ENCODE results near the gene ABCG1.

- TF ChIP-seq, protein P1, sequence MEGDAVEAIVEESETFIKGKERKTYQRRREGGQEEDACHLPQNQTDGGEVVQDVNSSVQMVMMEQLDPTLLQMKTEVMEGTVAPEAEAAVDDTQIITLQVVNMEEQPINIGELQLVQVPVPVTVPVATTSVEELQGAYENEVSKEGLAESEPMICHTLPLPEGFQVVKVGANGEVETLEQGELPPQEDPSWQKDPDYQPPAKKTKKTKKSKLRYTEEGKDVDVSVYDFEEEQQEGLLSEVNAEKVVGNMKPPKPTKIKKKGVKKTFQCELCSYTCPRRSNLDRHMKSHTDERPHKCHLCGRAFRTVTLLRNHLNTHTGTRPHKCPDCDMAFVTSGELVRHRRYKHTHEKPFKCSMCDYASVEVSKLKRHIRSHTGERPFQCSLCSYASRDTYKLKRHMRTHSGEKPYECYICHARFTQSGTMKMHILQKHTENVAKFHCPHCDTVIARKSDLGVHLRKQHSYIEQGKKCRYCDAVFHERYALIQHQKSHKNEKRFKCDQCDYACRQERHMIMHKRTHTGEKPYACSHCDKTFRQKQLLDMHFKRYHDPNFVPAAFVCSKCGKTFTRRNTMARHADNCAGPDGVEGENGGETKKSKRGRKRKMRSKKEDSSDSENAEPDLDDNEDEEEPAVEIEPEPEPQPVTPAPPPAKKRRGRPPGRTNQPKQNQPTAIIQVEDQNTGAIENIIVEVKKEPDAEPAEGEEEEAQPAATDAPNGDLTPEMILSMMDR (IDR thresholded peaks at IDR 0.05; ENCODE audit: low read length) = peak; percentile 21
- no peak for TF ChIP-seq EZH2phosphoT487 (IDR thresholded peaks at IDR 0.05; ENCODE audit: low read length)
- no peak for TF ChIP-seq EZH2 (optimal IDR thresholded peaks at IDR 0.05; ENCODE audit: low read depth, low read length)
These were observed 36.9 kb downstream of the ABCG1 start for GRCh38 chr21:42255825-42256224.
